ACC112 (cell line): ENCODE data around the gene DTNBP1.

Experiments
- H2AFZ ChIP-seq: fragments of 200-600 bp; sonication (generic); one replicate; pipeline ENCODE4 v1.6.0; 2017; ENCODE audit warnings: antibody characterized with exemption, low read length; ENCODE audit not compliant: unreplicated experiment
- H3K27ac ChIP-seq: fragments of 200-600 bp; sonication (generic); 2 replicates; pipeline ENCODE4 v1.5.1; 2014; ENCODE audit warnings: low read depth, mild to moderate bottlenecking, antibody characterized with exemption, low read length, moderate library complexity
- H3K27me3 ChIP-seq: fragments of 200-600 bp; sonication (generic); 2 replicates; pipeline ENCODE4 v1.6.1; 2014; ENCODE audit warnings: mild to moderate bottlenecking, antibody characterized with exemption, low read length, moderate library complexity, mixed read lengths; ENCODE audit not compliant: insufficient read depth
- H3K36me3 ChIP-seq: fragments of 200-600 bp; sonication (generic); 2 replicates; pipeline ENCODE4 v1.6.1; 2016; ENCODE audit warnings: mild to moderate bottlenecking, antibody characterized with exemption, low read length, moderate library complexity, mixed read lengths; ENCODE audit not compliant: insufficient read depth
- H3K4me1 ChIP-seq: fragments of 200-600 bp; sonication (generic); one replicate; pipeline ENCODE4 v1.6.1; 2016; ENCODE audit warnings: low read length, mixed read lengths; ENCODE audit not compliant: insufficient read depth, unreplicated experiment, control insufficient read depth
- H3K4me3 ChIP-seq: fragments of 200-600 bp; sonication (generic); 2 replicates; pipeline ENCODE4 v1.5.1; 2014; ENCODE audit warnings: mild to moderate bottlenecking, low read depth, low read length
- H3K79me2 ChIP-seq: fragments of 200-600 bp; sonication (generic); one replicate; pipeline ENCODE4 v1.6.0; 2016; ENCODE audit warnings: low read length; ENCODE audit not compliant: control insufficient read depth, unreplicated experiment, insufficient read depth

Gene DTNBP1

DNA sequence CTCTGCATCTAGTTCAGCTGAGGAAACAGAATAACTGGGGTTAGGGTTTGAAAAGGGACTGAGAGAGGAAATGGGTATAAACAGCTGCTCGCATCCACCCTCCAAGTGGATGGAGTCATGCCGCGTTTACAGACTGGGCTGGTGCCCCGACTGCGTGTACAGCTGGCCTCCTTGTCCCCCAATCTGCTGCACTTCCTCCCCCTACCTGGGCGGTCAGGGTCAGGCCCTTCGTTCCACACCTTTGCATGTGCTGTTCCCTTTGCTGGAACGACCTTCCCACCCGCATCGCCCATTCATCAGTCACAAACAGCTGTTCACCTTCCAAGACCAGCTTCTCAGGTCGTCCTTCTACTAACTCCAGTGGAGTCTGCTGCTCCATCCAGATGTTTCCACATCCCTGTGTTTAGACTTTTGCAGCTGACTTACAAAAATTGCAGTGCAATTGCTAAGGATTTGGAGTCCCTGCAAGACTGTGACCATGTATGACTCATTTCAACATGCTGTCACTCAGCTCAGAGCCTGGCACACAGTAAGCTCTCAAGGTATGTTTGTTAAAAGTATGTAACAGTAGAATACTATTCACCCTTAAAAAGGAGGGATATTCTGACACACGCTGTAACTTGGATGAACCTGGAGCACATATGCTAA lies 129.3 kb downstream of the DTNBP1 start:
- H3K79me2 ChIP-seq: no peaks in the 10 kb centered on the region
- no peaks in the 10 kb centered on the region for H3K4me1 ChIP-seq
- no peak overlapping the region for H2AFZ ChIP-seq
- H3K36me3 ChIP-seq: no peaks in the 10 kb centered on the region
- H3K27ac ChIP-seq: no peak overlapping the region
- no peaks in the 10 kb centered on the region for H3K27me3 ChIP-seq
- H3K4me3 ChIP-seq: no peak overlapping the region

DNA sequence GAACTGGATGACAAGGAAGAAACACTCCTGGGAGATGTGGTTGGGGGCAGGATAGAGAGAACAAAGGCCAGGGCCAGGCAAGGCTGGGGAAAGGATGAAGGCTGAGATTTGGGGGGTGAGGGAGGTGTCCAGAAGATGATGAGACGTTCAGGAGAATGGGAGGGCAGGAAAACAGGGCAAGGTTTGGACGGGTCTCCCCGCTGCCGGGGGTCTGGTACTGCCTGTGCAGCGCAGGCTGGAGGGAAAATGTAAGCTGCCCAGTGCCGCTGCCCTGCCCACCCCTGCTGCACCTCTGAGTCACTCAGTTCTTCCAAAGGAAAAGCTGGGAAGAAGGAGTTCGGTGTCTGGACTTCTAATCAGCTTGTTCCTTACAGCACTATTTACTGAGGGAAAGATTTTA lies 130.9 kb downstream of the DTNBP1 start:
- no peaks in the 10 kb centered on the region for H3K27me3 ChIP-seq
- H2AFZ ChIP-seq: no peak overlapping the region
- no peaks in the 10 kb centered on the region for H3K4me1 ChIP-seq
- H3K36me3 ChIP-seq: peaks cover 3% of the 10 kb centered on the region
- H3K27ac ChIP-seq: no peak overlapping the region
- H3K79me2 ChIP-seq: no peaks in the 10 kb centered on the region
- no peak overlapping the region for H3K4me3 ChIP-seq

DNA sequence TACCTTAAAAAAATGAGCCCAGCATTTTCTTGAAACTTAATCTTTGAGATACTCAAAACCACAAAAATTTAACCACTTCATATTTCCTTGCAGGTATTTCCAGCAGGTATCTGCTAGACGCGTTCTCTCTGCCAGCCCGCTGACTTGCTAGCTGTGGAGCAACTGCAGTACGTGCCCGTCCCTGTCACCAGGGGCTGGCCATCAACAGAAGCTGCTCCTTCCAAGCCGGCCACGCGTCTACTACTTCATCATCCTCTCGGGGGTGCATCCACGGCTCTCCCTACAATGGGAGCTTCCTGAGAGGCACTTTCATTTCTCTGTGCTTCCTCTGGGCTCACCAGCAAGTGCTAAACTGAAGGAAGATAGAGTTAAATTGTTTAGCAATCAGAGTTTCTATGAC lies 132.4 kb downstream of the DTNBP1 start:
- Histone ChIP-seq H3K27ac (no peak overlapping the region), H3K27me3 (no peaks in the 10 kb centered on the region), H2AFZ (no peak overlapping the region), H3K36me3 (peaks cover 8% of the 10 kb centered on the region), H3K79me2 (no peaks in the 10 kb centered on the region), H3K4me1 (no peaks in the 10 kb centered on the region), H3K4me3 (no peak overlapping the region)

DNA sequence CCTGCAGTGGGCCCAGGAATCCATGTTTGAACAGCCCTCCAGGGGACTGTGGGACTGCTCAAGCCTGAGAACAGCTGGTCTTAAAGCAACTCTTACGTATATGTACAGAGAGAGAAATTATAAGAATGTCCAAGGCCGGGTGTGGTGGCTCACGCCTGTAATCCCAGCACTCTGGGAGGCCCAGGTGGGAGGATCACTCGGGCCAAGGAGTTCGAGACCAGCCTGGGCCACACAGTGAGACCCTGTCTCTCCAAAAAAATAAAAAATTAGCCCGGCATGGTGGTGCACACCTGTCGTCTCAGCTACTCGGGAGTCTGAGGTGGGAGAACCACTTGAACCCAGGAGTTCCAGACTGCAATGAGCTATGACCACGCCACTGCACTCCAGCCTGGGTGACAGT lies 134.0 kb downstream of the DTNBP1 start:
- Histone ChIP-seq H3K27ac (no peak overlapping the region), H3K36me3 (peaks cover 15% of the 10 kb centered on the region), H3K4me1 (no peaks in the 10 kb centered on the region), H2AFZ (no peak overlapping the region), H3K4me3 (no peak overlapping the region), H3K27me3 (no peaks in the 10 kb centered on the region), H3K79me2 (no peaks in the 10 kb centered on the region)

DNA sequence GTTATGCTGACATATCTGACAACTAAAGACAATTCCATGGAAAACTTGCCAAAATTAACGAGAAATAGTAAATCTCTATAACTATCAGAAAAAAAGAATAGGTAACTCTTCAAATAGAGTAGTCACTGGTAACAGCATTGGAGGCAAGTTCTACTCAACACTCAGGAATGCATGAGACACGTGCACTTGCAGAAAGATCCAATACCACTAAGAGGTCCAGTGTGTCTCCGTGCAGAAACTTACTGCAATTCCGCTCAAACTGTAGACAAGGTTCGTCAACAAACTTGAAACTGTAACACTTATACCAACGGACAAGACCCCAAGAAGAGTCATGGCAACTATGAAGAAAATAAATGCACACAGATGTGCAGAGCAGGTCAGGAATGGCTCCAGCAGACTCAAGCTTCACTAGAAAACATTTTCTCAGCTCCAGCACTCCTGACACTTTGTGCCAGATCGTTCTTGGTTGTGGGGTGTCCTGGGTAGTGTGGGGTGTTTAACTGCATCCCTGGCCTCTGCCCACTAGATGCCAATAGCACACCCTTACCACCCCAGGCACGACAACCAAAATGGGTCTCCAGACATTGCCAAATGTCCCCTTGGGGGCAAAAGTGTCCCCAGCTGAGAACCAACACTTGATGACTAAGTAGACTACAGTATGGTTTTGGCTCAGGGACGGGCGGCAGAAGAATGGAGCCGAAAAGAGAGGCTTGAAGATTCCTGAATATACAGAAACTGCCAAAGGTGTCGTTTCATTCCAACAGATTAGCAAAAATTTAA lies 134.8 kb downstream of the DTNBP1 start:
- H3K79me2 ChIP-seq: no peaks in the 10 kb centered on the region
- H3K4me1 ChIP-seq: no peaks in the 10 kb centered on the region
- peaks cover 21% of the 10 kb centered on the region for H3K36me3 ChIP-seq
- H3K27me3 ChIP-seq: no peaks in the 10 kb centered on the region
- H3K4me3 ChIP-seq: no peak overlapping the region
- no peak overlapping the region for H2AFZ ChIP-seq
- no peak overlapping the region for H3K27ac ChIP-seq

DNA sequence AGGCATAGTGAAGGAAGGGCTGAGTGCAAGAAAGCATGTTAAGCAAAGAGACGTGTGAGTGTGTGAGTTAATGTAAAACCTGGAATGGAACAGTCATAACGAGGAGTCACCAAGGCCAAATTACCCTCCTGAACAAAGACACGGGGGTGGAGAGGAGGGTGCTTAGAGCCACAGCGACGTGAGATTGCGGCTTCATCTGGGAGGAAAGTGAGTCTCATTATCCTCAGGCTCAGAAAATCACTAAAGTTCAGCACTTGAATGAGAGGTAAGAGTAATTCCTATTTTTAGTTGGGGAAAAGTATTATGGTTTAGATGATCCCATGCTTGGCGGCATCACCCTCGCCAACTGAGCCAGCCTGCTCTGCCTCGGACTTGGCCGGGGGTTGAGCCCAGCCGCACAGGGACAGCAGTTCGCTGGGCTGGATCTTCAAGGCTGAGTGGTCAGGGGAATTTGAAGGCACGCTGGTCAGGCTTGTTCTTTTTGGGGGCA lies 136.6 kb downstream of the DTNBP1 start:
- no peak overlapping the region for H3K4me3 ChIP-seq
- H3K27me3 ChIP-seq: no peaks in the 10 kb centered on the region
- no peak overlapping the region for H2AFZ ChIP-seq
- H3K4me1 ChIP-seq: no peaks in the 10 kb centered on the region
- peaks cover 24% of the 10 kb centered on the region for H3K36me3 ChIP-seq
- no peak overlapping the region for H3K27ac ChIP-seq
- H3K79me2 ChIP-seq: no peaks in the 10 kb centered on the region

DNA sequence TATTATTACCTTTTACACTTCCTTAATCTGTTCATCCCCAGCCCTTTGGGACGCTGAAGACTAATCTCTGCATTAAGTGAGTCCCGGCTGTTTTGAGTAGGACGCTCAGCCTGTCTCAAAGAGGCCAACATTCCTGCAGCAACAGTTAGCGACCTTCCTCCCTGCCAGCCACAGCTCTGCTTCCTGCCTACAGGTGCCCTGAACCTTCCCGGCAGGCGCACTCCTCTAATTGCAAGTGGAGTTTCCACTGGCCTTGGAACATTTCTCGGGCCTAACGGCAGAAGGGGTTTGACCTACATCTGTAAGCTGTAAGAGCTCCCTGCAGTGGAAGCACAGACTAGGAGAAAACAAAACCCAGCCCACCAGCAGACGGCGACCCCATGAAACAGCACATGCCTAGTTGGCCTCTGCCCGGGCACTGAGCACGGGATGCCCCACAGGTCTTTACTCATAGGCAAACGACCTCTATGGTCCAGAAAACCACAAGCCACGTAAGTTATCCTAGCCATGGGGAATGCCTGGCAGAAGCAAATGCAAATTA lies 137.9 kb downstream of the DTNBP1 start:
- Histone ChIP-seq H3K79me2 (no peaks in the 10 kb centered on the region), H3K4me1 (no peaks in the 10 kb centered on the region), H3K27ac (no peak overlapping the region), H3K4me3 (no peak overlapping the region), H3K36me3 (peaks cover 24% of the 10 kb centered on the region), H3K27me3 (no peaks in the 10 kb centered on the region), H2AFZ (no peak overlapping the region)

DNA sequence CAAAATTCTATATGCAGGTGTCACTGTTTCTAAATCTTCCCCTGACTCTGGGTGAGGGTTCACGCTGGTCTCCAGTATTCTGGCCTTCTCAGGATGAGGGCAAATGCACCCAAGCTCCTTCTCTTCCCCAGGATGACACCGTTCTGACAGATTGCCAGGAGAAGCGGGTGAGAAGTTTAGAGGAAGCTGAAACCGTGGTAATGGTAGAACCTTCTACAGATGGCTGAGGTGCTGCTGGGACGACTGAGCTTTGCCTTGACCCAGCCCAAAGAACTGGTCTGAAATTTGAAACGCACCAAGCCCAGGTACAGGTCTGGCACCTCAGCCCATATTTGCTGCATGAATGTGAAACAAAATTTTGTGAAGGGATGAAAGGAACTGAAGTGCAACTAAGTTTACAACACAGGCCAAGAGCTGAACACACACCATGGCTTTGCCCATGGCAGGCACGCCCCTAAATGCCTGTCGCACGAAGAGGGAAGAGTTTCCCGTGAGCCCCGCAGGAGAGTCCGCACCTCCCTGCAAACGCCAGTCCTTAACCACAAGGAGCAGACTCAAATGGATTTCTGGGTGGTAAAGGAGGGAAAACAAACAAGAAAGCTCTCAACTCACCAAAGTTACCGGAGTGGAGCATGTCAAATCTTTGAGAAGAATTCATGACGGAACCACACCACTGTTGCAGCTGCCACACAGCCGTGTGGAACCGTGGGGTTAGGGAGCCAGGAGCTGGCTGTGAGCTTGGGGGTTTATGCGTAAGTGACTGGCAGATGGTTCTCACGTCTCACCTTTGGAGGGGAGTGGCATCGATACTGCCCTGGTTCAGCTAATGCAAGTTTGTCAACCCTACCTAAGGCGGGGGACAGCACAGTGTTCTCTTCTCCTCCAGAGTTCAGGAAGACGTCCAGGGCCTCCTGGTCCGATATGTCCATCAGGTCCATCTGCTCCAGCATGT lies 138.9 kb downstream of the DTNBP1 start:
- no peaks in the 10 kb centered on the region for H3K79me2 ChIP-seq
- H3K27me3 ChIP-seq: no peaks in the 10 kb centered on the region
- no peak overlapping the region for H3K27ac ChIP-seq
- H3K4me3 ChIP-seq: no peak overlapping the region
- H3K36me3 ChIP-seq: peaks cover 24% of the 10 kb centered on the region
- no peaks in the 10 kb centered on the region for H3K4me1 ChIP-seq
- H2AFZ ChIP-seq: no peak overlapping the region

DNA sequence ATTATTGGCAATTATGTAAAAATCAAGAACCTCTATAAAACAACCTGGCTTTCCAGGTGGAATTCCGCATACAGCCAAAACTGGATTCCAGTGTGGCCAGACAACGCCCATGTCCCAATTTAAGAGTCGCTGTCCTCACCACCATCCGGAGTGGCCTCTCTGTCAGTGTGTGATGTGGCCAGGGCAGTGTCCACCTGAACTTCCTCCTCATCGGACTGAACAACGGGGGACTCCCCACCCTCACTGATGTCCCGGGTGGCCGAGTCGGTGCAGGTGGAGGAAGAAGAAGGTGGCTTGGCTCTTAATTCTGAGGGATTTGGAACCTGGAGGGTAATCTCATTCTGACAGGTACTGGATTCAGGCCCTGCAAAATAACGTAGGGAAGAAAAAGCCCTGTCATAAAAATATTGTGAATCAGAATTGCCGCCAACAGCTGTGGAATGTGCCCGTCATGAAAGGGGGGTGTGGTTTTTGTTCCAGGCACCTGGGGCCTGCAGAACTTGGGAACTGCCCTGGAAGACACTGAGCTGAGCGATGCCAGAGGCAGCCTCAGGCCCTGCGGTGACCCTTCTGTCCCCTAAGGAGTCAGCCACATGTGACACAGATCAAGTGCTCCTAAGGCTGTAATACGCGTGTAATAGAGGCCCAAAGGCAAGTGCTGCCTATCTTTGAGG lies 139.8 kb downstream of the DTNBP1 start:
- no peaks in the 10 kb centered on the region for H3K4me1 ChIP-seq
- no peaks in the 10 kb centered on the region for H3K79me2 ChIP-seq
- H3K27me3 ChIP-seq: no peaks in the 10 kb centered on the region
- H3K36me3 ChIP-seq: peaks cover 24% of the 10 kb centered on the region
- no peak overlapping the region for H2AFZ ChIP-seq
- no peak overlapping the region for H3K4me3 ChIP-seq
- H3K27ac ChIP-seq: no peak overlapping the region

DNA sequence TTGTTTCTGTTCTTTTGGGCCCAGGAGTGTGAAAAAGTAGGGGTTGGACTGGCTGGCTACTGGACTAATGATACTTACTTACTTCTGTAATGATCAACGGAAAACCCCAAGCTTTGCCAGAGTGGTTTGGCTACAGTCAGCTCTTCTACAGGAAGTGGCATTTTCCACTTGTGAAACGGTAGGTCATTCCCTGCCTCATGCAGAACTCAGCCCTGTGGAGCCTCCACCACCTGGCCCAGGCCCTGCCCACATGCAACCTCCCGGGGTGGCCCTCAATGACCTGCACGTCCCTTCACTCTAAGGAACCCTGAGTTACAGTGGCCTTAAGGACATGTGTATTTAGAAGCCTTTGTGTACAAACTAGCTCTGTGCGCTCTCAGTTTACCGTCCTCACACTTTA lies 140.4 kb downstream of the DTNBP1 start:
- Histone ChIP-seq H2AFZ (no peak overlapping the region), H3K4me3 (no peak overlapping the region), H3K27me3 (no peaks in the 10 kb centered on the region), H3K4me1 (no peaks in the 10 kb centered on the region), H3K36me3 (peaks cover 21% of the 10 kb centered on the region; the same call in 1 of the 2 replicates), H3K27ac (no peak overlapping the region), H3K79me2 (no peaks in the 10 kb centered on the region)
